HG03571 (cell line): ENCODE results near the gene MORF4L1.
A peak's percentile ranks its signal among the peaks of the same experiment; 100 is the strongest.
"Not testable (repeated sequence)": the region's sequence is repeated elsewhere in the genome, so short reads cannot be mapped to it uniquely, and the experiment has no call there.

Source experiments
- ATAC-seq: cut with Tn5 transposase; IDR thresholded peaks from one replicate; pipeline ENCODE4 v1.9.1; 2021; ENCODE audit not compliant: unreplicated experiment

The MORF4L1 gene, protein sequence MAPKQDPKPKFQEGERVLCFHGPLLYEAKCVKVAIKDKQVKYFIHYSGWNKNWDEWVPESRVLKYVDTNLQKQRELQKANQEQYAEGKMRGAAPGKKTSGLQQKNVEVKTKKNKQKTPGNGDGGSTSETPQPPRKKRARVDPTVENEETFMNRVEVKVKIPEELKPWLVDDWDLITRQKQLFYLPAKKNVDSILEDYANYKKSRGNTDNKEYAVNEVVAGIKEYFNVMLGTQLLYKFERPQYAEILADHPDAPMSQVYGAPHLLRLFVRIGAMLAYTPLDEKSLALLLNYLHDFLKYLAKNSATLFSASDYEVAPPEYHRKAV

DNA sequence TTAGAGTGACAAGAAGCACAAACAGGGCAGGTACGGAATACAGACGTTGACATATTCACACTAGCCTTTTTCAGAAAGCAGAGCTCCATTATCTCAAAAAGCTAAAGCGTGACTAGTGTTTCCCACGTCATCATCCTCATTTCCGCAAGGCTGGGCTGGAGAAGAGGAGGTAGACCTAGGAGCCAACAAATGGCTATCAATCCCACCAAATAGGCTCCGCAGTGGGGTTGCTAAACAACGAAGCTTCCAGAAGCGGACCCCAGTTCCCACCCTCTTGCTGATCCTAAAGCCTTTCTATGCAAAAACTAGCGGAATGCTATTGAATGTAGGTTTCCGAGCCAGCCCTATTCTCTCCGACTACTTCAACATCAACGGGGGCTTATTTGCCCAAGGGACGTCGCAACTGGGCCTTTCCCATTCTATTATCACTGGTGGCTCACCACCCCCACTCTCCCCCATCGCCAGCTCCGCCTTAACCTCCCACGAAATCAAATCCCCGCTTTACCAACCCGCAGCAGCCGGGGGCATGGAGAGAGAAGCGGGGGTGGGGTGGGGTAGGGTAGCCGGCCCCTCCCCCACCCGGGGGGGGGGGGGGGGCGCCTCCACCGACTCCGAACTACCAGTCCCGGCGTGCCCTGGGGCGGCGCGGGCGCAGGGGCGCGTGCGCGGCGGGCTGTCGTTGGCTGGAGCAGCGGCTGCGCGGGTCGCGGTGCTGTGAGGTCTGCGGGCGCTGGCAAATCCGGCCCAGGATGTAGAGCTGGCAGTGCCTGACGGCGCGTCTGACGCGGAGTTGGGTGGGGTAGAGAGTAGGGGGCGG, at the start of gene MORF4L1:
Gene MORF4L1, plus strand, starts transcription at position 736 of the 817 bp plus-strand sequence. CDS start 128 bp downstream, outside the sequence.
- ATAC-seq: peak; percentile 72

DNA sequence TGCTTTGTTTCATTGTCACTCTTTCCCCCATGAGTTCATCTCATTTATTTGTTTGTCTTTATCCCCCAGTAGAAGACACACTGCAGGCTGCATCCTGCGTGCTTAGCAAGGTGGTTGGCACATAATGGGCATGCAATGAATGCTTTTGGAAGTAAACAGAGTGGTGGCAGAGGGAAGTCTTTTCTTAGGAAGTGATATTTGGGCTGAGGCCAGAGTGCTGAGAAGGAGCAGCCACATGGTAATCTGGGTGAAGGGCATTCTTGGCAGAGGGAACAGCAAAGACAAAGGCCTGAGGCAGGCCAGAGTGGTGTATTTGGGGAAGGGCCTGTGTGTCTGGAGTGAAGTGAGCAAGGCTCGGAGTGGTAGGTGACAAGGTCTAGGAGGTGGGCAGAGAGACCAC, 43.8 kb upstream of the MORF4L1 start:
- ATAC-seq: no peak

DNA sequence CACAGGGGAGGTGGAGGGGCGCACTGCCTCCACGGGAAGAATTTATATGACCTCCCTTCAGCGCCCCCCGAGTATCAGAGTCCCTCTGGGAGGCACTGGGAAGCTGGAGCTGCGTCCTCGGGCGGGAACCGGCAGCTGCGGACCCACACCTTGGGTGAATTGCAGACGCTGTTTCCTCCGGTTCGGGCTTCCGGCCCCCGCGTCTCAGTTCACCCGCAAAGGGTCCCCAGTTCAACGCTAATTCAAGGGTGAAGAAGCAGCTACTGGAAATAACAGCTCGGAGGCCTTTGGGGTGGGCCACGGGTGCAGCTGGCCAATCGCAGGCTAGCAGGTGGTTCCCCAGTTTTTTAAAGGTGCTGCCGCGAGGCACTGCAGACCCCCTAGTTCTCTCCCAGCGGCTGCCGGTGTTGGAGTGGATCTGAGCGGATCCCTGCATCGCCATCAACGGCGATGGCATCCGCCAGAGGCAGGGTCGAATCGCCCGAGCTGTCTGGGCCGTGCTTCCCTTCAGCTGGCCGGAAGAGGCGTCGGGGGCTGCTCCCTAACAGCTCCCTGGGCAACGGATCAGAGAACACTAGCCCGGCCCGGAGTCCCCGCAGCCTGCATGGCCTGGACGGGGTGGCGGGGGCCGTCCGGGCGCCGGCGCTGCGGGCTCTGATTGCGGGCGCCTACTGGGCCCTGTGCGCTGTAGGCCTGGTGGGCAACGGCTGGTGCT, 42.0 kb upstream of the MORF4L1 start:
- ATAC-seq: no peak

DNA sequence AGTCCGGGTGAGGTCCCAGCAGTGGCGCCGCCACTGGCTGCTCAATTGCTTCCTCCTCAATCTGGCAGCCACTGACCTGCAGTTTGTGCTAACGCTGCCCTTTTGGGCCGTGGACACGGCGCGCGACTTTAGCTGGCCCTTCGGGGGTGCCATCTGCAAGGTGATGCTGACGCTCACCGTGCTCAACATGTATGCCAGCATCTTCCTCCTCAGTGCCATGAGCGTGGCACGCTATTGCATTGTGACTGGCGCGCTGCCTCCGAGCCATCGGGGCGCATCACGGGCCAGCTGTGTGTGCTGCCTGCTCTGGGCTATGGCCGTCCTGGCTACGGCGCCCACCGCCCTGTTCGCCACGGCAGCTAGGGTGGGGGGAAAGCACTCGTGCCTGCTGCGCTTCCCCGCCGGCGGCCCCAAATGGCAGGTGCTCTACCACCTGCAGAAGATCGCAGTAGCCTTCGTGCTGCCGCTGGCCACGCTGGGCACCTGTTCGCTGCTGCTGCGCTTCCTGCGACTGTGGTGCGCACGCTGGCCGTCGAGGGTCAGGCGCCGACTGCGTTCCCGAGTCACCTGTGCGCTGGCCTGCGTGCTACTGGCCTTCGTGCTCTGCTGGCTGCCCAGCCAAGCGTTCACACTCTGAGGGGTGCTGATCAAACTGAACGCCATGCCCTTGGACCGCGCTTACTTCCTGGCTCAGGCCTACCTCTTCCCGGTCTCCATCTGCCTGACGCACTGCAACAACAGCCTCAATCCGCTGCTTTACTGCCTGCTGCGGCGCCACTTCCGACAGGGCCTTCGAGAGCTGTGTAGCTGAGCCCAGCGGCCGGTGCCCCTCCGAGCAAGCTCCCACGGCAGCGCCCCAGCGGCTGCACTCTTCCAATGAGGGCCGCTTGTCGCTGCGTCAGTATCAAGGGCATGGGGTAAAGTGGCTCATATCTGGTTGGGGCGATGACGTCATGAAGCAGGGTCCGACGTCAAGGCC, 41.2 kb upstream of the MORF4L1 start:
- no peak for ATAC-seq

GRCh38 chr15:78836333-78836732, 36.4 kb upstream of the MORF4L1 start:
- ATAC-seq: no peak

GRCh38 chr15:78837131-78837530, 35.6 kb upstream of the MORF4L1 start:
- no peak for ATAC-seq

DNA sequence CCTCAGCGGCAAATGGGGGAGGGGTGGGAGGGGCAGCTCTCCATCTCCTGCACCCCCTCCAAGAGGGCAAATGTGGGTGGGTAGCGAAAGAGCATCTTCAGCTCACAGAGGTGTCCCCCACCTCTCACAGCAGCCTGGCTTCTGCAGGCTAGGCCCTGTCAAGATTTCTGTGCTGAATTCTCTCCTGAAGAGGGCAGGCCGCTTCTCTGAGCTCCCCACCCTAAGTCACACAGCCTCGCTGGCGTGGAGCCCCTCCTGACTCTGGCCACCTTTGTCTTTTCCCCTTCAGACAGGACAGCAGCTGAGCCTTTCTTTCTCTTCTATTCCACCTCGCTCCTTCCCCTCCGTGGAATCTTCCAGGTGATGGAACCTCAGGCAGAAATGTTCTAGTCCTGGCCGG, 35.1 kb upstream of the MORF4L1 start:
- ATAC-seq: no peak

GRCh38 chr15:78838489-78838888, 34.2 kb upstream of the MORF4L1 start:
- ATAC-seq: no peak

DNA sequence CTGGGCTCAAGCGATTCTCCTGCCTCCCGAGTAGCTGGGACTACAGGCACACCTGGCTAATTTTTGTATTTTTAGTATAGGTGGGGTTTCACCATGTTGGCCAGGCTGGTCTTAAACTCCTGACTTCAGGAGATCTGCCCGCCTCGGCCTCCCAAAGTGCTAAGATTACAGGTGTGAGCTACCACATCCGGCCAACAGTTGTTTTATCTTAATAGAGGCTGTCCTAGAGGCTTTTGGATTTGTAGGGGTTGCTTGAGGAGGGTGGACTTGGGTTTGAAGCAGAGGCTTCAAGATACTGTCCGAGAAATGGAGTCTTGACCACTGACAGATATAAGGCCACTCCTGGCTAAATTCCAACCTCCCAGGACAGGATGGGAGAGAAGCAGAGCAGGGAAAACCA, 33.5 kb upstream of the MORF4L1 start:
- not testable (repeated sequence) for ATAC-seq

DNA sequence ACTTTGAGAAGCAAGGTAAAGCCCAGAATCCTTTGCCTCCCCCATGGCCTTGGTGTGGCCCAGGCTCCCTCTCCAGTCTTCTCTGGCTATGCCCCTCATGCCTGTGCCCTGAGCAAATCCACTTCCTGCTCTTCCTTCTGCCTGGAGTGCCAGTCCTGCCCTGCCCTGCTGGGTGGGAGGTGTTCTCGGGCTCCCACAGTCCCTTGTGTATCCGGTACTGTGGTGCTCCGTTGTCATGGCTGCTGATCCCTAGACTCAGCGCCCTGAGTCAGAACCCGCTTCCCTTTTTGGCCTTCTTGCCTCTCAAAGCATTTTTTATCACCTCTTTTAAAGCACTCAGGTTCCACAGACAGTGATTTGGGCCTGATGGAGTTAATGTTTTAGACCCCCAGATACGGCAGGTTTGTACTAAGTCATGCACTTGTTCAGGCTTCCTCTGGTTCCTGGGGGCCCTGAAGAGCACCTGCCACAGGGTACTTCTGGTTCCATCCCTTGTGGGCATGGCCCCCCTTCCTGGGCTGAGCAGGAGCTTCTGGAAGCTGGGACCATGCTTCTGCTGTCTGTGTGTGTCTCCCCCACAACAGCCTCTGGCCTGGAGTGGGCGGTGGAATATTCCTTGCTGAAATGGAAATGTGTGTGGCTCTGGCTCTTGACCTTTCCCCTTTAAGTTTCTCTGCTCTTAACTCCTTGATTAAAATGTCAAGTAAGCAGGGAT, 31.9 kb upstream of the MORF4L1 start:
- ATAC-seq: no peak

DNA sequence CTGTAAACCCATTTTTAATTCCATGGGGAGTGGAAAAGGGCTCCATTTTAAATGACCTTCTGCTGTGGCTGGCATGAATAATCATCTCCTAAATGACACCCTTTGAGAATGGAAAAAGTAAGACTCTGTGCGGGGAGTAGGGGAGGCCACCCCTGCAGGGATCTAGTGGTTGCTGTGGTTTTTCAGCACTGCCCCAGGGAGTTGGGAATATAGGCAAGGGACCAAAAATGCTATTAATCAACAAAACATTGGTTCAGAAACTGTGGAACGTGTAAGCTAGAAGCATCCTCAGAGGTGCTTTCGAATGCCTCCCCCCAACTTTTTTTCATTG, 31.3 kb upstream of the MORF4L1 start:
- no peak for ATAC-seq

DNA sequence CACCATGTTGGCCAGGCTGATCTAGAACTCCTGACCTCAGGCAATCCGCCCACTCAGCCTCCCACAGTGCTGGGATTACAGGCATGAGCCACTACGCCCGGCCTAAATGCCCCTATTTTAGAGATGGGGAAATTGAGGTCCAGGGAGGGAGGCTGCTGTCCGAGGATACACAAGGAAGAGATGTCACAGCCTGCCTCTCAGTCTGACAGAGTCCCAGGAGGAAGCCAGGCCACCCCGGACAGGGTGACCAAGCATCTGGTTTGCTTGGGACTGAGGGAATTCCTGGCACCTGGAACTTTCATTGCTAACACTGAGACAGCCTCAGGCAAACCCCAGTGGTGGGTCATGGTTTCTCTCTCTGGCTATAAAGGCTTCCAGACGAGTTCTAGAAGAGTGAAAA, 30.8 kb upstream of the MORF4L1 start:
- no peak for ATAC-seq

GRCh38 chr15:78842519-78842918, 30.2 kb upstream of the MORF4L1 start:
- no peak for ATAC-seq

GRCh38 chr15:78846906-78847305, 25.8 kb upstream of the MORF4L1 start:
- ATAC-seq: not testable (repeated sequence)

- ATAC-seq: not testable (repeated sequence)
Observed at GRCh38 chr15:78847387-78847906, 25.2 kb upstream of the MORF4L1 start.

DNA sequence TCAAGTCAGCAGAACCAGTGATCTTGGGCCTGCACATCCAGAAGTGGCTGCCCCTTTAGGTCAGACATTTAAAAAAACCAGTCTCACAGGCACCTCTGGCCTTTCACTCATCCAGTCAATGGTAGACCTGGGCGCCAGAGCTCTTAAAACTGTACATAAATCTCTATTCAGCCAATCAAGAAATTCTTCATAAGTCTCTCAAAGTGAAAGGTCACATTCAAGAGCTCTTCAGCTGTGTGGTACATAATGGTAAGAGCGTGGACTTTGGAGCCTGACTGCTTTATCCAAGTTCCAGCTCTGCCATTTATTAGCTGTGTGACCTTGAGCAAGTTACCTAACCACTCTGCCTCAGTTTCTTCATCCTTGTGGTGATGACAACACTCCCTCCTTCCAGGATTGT, 22.3 kb upstream of the MORF4L1 start:
- ATAC-seq: no peak

- ATAC-seq: no peak
Observed at GRCh38 chr15:78850941-78851755, 21.5 kb upstream of the MORF4L1 start.

- no peak for ATAC-seq
Observed at GRCh38 chr15:78853500-78853899, 19.2 kb upstream of the MORF4L1 start.

GRCh38 chr15:78854833-78855372, 17.8 kb upstream of the MORF4L1 start:
- no peak for ATAC-seq
